GM10266 (cell line): Measurements from ENCODE around the gene CD82.

Source experiments
- DNase-seq: peaks from one replicate; pipeline ENCODE4 v3.0.0; 2012; ENCODE audit errors: extremely low spot score
- CTCF ChIP-seq: IDR thresholded peaks from 2 replicates; pipeline ENCODE4 v1.5.1; 2012; ENCODE audit warnings: mild to moderate bottlenecking, low read depth; ENCODE audit not compliant: control insufficient read depth, insufficient read depth; ENCODE audit errors: missing control alignments

Gene CD82

GRCh38 chr11:44600839-44601383 lies 35.4 kb downstream of the CD82 start:
- peak; percentile 36 for DNase-seq
- TF ChIP-seq CTCF = no peak

GRCh38 chr11:44601471-44602370 lies 36.3 kb downstream of the CD82 start:
- TF ChIP-seq CTCF = no peak
- peak; percentile 64 for DNase-seq

GRCh38 chr11:44602891-44603310 lies 37.4 kb downstream of the CD82 start:
- TF ChIP-seq CTCF = no peak
- no peak for DNase-seq

GRCh38 chr11:44604171-44604581 lies 38.7 kb downstream of the CD82 start:
- DNase-seq = no peak
- no peak for TF ChIP-seq CTCF

- DNase-seq = no peak
Measured at GRCh38 chr11:44605068-44605708, 39.7 kb downstream of the CD82 start.

GRCh38 chr11:44605965-44606364 lies 40.5 kb downstream of the CD82 start:
- DNase-seq = no peak
- TF ChIP-seq CTCF = no peak

More at GRCh38 chr11:44605068-44605708, 39.7 kb downstream of the CD82 start:
- no peak for TF ChIP-seq CTCF
